OCI-LY1 (cell line): ENCODE measurements around the gene PKP3.

Experiments
- H2AFZ ChIP-seq: fragments of 200-600 bp; sonication (generic), shearing (Covaris generic); 2 replicates; pipeline ENCODE4 v1.6.0; 2014; ENCODE audit warnings: antibody characterized with exemption, mild to moderate bottlenecking, low read length
- H3F3A ChIP-seq: fragments of 200-600 bp; sonication (generic), shearing (Covaris generic); 2 replicates; pipeline ENCODE4 v1.6.0; 2014; ENCODE audit warnings: mild to moderate bottlenecking, antibody characterized with exemption, low read length, moderate library complexity; ENCODE audit not compliant: insufficient read depth
- H3K27ac ChIP-seq: fragments of 200-600 bp; sonication (generic); 2 replicates; pipeline ENCODE4 v1.5.1; 2014; ENCODE audit warnings: low read length, mixed run types, mild to moderate bottlenecking, low read depth; ENCODE audit not compliant: poor library complexity, severe bottlenecking
- H3K27me3 ChIP-seq: fragments of 200-600 bp; sonication (generic); 2 replicates; pipeline ENCODE4 v1.6.0; 2014; ENCODE audit warnings: antibody characterized with exemption, mild to moderate bottlenecking, low read length, moderate library complexity; ENCODE audit not compliant: insufficient read depth
- H3K36me3 ChIP-seq: fragments of 200-600 bp; sonication (generic); 2 replicates; pipeline ENCODE4 v1.6.1; 2014; ENCODE audit warnings: mild to moderate bottlenecking, antibody characterized with exemption, low read length, moderate library complexity, mixed read lengths; ENCODE audit not compliant: insufficient read depth
- H3K4me1 ChIP-seq: fragments of 200-600 bp; sonication (generic); 2 replicates; pipeline ENCODE4 v1.5.1; 2014; ENCODE audit warnings: mild to moderate bottlenecking, low read length, moderate library complexity; ENCODE audit not compliant: insufficient read depth, severe bottlenecking
- H3K4me2 ChIP-seq: fragments of 200-600 bp; sonication (generic), shearing (Covaris generic); 2 replicates; pipeline ENCODE4 v1.6.1; 2014; ENCODE audit warnings: low read length
- H3K4me3 ChIP-seq: fragments of 200-600 bp; sonication (generic); 2 replicates; pipeline ENCODE4 v1.5.1; 2014; ENCODE audit warnings: low read length, low read depth, mild to moderate bottlenecking, mixed read lengths; ENCODE audit not compliant: poor library complexity, severe bottlenecking
- H3K79me2 ChIP-seq: fragments of 200-600 bp; shearing (Covaris generic); 2 replicates; pipeline ENCODE4 v1.6.1; 2016; ENCODE audit warnings: mixed run types, low read length, mixed read lengths; ENCODE audit not compliant: insufficient read depth
- H3K9ac ChIP-seq: fragments of 200-600 bp; sonication (generic), shearing (Covaris generic); 2 replicates; pipeline ENCODE4 v1.6.1; 2014; ENCODE audit warnings: mild to moderate bottlenecking, low read length, mixed read lengths
- H3K9me2 ChIP-seq: fragments of 200-600 bp; sonication (generic), shearing (Covaris generic); 2 replicates; pipeline ENCODE4 v1.6.1; 2014; ENCODE audit warnings: low read depth, mild to moderate bottlenecking, low read length, mixed read lengths
- H3K9me3 ChIP-seq: fragments of 200-600 bp; shearing (Covaris generic); 2 replicates; pipeline ENCODE4 v1.6.1; 2014; ENCODE audit warnings: low read length, mixed read lengths
- H4K20me1 ChIP-seq: fragments of 200-600 bp; sonication (generic), shearing (Covaris generic); 2 replicates; pipeline ENCODE4 v1.6.0; 2016; ENCODE audit warnings: mild to moderate bottlenecking, low read length; ENCODE audit not compliant: insufficient read depth
- EZH2 ChIP-seq: fragments of 200-600 bp; sonication (generic), shearing (Covaris generic); IDR thresholded peaks from 2 replicates; pipeline ENCODE4 v1.8.0; 2017; ENCODE audit warnings: borderline replicate concordance, mixed run types, mild to moderate bottlenecking, antibody characterized with exemption, low read length, moderate library complexity, mixed read lengths
- TF ChIP-seq, protein P1 (sequence below): fragments of 200-600 bp; sonication (generic), shearing (Covaris generic); IDR thresholded peaks from 2 replicates; pipeline ENCODE4 v1.5.1; 2017; ENCODE audit warnings: mild to moderate bottlenecking, antibody characterized with exemption, low read length, moderate library complexity, mixed read lengths

Gene PKP3

GRCh38 chr11:370070-370941, 23.7 kb upstream of the PKP3 start:
- H3K4me3 ChIP-seq: no peak overlapping the region
- TF ChIP-seq EZH2: no peak
- TF ChIP-seq, protein P1, sequence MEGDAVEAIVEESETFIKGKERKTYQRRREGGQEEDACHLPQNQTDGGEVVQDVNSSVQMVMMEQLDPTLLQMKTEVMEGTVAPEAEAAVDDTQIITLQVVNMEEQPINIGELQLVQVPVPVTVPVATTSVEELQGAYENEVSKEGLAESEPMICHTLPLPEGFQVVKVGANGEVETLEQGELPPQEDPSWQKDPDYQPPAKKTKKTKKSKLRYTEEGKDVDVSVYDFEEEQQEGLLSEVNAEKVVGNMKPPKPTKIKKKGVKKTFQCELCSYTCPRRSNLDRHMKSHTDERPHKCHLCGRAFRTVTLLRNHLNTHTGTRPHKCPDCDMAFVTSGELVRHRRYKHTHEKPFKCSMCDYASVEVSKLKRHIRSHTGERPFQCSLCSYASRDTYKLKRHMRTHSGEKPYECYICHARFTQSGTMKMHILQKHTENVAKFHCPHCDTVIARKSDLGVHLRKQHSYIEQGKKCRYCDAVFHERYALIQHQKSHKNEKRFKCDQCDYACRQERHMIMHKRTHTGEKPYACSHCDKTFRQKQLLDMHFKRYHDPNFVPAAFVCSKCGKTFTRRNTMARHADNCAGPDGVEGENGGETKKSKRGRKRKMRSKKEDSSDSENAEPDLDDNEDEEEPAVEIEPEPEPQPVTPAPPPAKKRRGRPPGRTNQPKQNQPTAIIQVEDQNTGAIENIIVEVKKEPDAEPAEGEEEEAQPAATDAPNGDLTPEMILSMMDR: no peak
- no peaks in the 10 kb centered on the region for H3K79me2 ChIP-seq
- no peaks in the 10 kb centered on the region for H3F3A ChIP-seq
- no peak overlapping the region for H3K4me2 ChIP-seq
- H3K36me3 ChIP-seq: no peaks in the 10 kb centered on the region; the same call in 1 of the 2 replicates
- no peak overlapping the region for H3K9ac ChIP-seq
- no peak overlapping the region for H2AFZ ChIP-seq
- H3K4me1 ChIP-seq: no peaks in the 10 kb centered on the region
- H3K27ac ChIP-seq: no peak overlapping the region
- no peaks in the 10 kb centered on the region for H3K27me3 ChIP-seq
- no peaks in the 10 kb centered on the region for H3K9me2 ChIP-seq
- H4K20me1 ChIP-seq: no peaks in the 10 kb centered on the region
- no peaks in the 10 kb centered on the region for H3K9me3 ChIP-seq

GRCh38 chr11:371051-371450, 23.0 kb upstream of the PKP3 start:
- H3K27me3 ChIP-seq: no peaks in the 10 kb centered on the region
- no peaks in the 10 kb centered on the region for H3K9me3 ChIP-seq
- H3K4me2 ChIP-seq: no peak overlapping the region
- no peak overlapping the region for H3K4me3 ChIP-seq
- no peak overlapping the region for H3K9ac ChIP-seq
- no peak overlapping the region for H2AFZ ChIP-seq
- H3K4me1 ChIP-seq: no peaks in the 10 kb centered on the region
- TF ChIP-seq EZH2: no peak
- TF ChIP-seq, protein P1: no peak
- no peaks in the 10 kb centered on the region; the same call in 1 of the 2 replicates for H3K36me3 ChIP-seq
- H3K9me2 ChIP-seq: no peaks in the 10 kb centered on the region
- no peaks in the 10 kb centered on the region for H4K20me1 ChIP-seq
- no peak overlapping the region for H3K27ac ChIP-seq
- H3F3A ChIP-seq: no peaks in the 10 kb centered on the region
- no peaks in the 10 kb centered on the region for H3K79me2 ChIP-seq

GRCh38 chr11:371716-372590, 22.1 kb upstream of the PKP3 start:
- Histone ChIP-seq H3K4me1 (no peaks in the 10 kb centered on the region), H3K4me2 (no peak overlapping the region), H3K9ac (no peak overlapping the region), H2AFZ (no peak overlapping the region), H3K79me2 (no peaks in the 10 kb centered on the region), H3K9me2 (no peaks in the 10 kb centered on the region), H3K36me3 (no peaks in the 10 kb centered on the region; the same call in 1 of the 2 replicates), H3K27ac (no peak overlapping the region), H3K9me3 (no peaks in the 10 kb centered on the region), H3K27me3 (no peaks in the 10 kb centered on the region), H3K4me3 (no peak overlapping the region), H3F3A (no peaks in the 10 kb centered on the region), H4K20me1 (no peaks in the 10 kb centered on the region)
- TF ChIP-seq EZH2: no peak
- TF ChIP-seq, protein P1: no peak
